ENCODE data around the gene SH3TC1. TPM values are rescaled to one million over a fixed set of nuclear protein-coding genes. Genes with fewer than 3 reads are reported as not detected.

Gene SH3TC1
- polyA plus RNA-seq, 3 donors = 36.9 to 85.7 (median 41.9) TPM

GRCh38 chr4:8181119-8181518 lies 18.0 kb upstream of the SH3TC1 start:
- Histone ChIP-seq H4K20me1 (ENCODE audit: insufficient read depth, low read length) (no peaks in the 10 kb centered on the region), H3K27ac (ENCODE audit: low read depth in 1 of 2, low read length in 2 of 2) (no peak overlapping the region), H3K27me3 (ENCODE audit: control insufficient read depth in 2 of 2, insufficient read depth in 2 of 2, low read length in 2 of 2) (no peaks in the 10 kb centered on the region), H2AFZ (ENCODE audit: insufficient read depth, low read depth, low read length, poor library complexity, severe bottlenecking) (no peak overlapping the region), H3K9ac (ENCODE audit: insufficient read depth, low read length, poor library complexity, severe bottlenecking) (no peak overlapping the region), H3K4me2 (replicated peaks; ENCODE audit: extremely low read depth, low read length, poor library complexity, severe bottlenecking) (no peak overlapping the region), H3K36me3 (replicated peaks in 1 of 2; ENCODE audit: control insufficient read depth in 1 of 2, insufficient read depth in 2 of 2, low read length in 2 of 2) (no peaks in the 10 kb centered on the region), H3K79me2 (ENCODE audit: insufficient read depth, low read length) (no peaks in the 10 kb centered on the region), H3K4me3 (replicated peaks in 1 of 3; ENCODE audit: low read depth in 2 of 3, low read length in 3 of 3) (no peak overlapping the region), H3K9me3 (replicated peaks in 1 of 2; ENCODE audit: control insufficient read depth in 1 of 2, insufficient read depth in 1 of 2, low read length in 2 of 2) (no peaks in the 10 kb centered on the region), H3K4me1 (ENCODE audit: control insufficient read depth in 1 of 2, insufficient read depth in 2 of 2, low read length in 2 of 2) (no peaks in the 10 kb centered on the region)
- Mint-ChIP-seq H3K27ac (no peak overlapping the region), H3K4me3 (no peak overlapping the region), H3K4me1 (peaks cover 4% of the 10 kb centered on the region), H3K9me3 (peaks cover 0 to 2% (median 0%) of the 10 kb centered on the region in 7 donors), H3K36me3 (no peaks in the 10 kb centered on the region), H3K27me3 (ENCODE audit: low read depth in 3 of 3) (peaks cover 0 to 6% (median 5%) of the 10 kb centered on the region in 3 donors)
- no peak for DNase-seq
- intact Hi-C loops (cut with micrococcal nuclease) = no loop called here
- TF ChIP-seq, protein P1, sequence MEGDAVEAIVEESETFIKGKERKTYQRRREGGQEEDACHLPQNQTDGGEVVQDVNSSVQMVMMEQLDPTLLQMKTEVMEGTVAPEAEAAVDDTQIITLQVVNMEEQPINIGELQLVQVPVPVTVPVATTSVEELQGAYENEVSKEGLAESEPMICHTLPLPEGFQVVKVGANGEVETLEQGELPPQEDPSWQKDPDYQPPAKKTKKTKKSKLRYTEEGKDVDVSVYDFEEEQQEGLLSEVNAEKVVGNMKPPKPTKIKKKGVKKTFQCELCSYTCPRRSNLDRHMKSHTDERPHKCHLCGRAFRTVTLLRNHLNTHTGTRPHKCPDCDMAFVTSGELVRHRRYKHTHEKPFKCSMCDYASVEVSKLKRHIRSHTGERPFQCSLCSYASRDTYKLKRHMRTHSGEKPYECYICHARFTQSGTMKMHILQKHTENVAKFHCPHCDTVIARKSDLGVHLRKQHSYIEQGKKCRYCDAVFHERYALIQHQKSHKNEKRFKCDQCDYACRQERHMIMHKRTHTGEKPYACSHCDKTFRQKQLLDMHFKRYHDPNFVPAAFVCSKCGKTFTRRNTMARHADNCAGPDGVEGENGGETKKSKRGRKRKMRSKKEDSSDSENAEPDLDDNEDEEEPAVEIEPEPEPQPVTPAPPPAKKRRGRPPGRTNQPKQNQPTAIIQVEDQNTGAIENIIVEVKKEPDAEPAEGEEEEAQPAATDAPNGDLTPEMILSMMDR (IDR thresholded peaks at IDR 0.05) = no peak
- WGBS (ENCODE audit: insufficient coverage) = 100% methylated on average over 3 of the region's 6 CpGs

DNA sequence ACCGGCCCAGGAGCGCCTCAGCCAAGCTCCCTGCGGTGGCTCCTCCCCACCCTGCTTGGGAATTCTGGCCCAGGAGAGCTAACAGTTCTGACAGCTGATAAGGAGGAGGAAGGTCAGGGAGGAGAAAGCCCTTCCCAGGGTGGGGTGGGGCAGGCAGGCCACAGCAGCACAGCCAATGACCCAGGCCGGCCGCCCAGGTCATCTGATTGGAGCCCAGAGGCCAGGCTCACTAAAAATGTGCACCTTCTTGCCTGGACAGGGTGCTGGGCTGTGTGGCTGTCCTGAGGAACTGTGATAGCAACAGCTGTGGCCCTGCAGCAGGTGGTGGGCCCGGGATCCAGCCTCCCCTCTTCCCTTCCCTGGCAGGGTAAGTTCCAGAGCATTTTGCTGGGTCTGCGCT lies 17.2 kb upstream of the SH3TC1 start:
- H3K4me1 Mint-ChIP-seq = peaks cover 2% of the 10 kb centered on the region
- H3K36me3 ChIP-seq (replicated peaks in 1 of 2; ENCODE audit: control insufficient read depth in 1 of 2, insufficient read depth in 2 of 2, low read length in 2 of 2) = no peaks in the 10 kb centered on the region
- H3K9me3 ChIP-seq (replicated peaks in 1 of 2; ENCODE audit: control insufficient read depth in 1 of 2, insufficient read depth in 1 of 2, low read length in 2 of 2) = no peaks in the 10 kb centered on the region
- no peak overlapping the region for H3K4me3 Mint-ChIP-seq
- no peaks in the 10 kb centered on the region for H3K79me2 ChIP-seq (ENCODE audit: insufficient read depth, low read length)
- no peak overlapping the region for H3K9ac ChIP-seq (ENCODE audit: insufficient read depth, low read length, poor library complexity, severe bottlenecking)
- no peak overlapping the region for H3K4me2 ChIP-seq (replicated peaks; ENCODE audit: extremely low read depth, low read length, poor library complexity, severe bottlenecking)
- no peak overlapping the region for H3K4me3 ChIP-seq (replicated peaks in 1 of 3; ENCODE audit: low read depth in 2 of 3, low read length in 3 of 3)
- WGBS (ENCODE audit: insufficient coverage) = 98% methylated on average over 6 of the region's 7 CpGs
- no peak overlapping the region for H2AFZ ChIP-seq (ENCODE audit: insufficient read depth, low read depth, low read length, poor library complexity, severe bottlenecking)
- peaks cover 0 to 6% (median 4%) of the 10 kb centered on the region in 3 donors for H3K27me3 Mint-ChIP-seq (ENCODE audit: low read depth in 3 of 3)
- no peak overlapping the region for H3K27ac ChIP-seq (ENCODE audit: low read depth in 1 of 2, low read length in 2 of 2)
- H3K27me3 ChIP-seq (ENCODE audit: control insufficient read depth in 2 of 2, insufficient read depth in 2 of 2, low read length in 2 of 2) = no peaks in the 10 kb centered on the region
- H4K20me1 ChIP-seq (ENCODE audit: insufficient read depth, low read length) = no peaks in the 10 kb centered on the region
- peak overlapping the region in 1 of 7 donors; percentile 72 for H3K27ac Mint-ChIP-seq
- H3K36me3 Mint-ChIP-seq = no peaks in the 10 kb centered on the region
- TF ChIP-seq, protein P1 (IDR thresholded peaks at IDR 0.05) = no peak
- H3K4me1 ChIP-seq (ENCODE audit: control insufficient read depth in 1 of 2, insufficient read depth in 2 of 2, low read length in 2 of 2) = no peaks in the 10 kb centered on the region
- no peak for DNase-seq
- H3K9me3 Mint-ChIP-seq = peaks cover 0 to 2% (median 0%) of the 10 kb centered on the region in 7 donors
- intact Hi-C loops (cut with micrococcal nuclease) = no loop called here

Measured in CD14-positive monocyte (primary cell).